Superior temporal gyrus (tissue), 1 donor: Measurements from ENCODE around the gene SCART1.
"Not testable (repeated sequence)": the region's sequence is repeated elsewhere in the genome, so short reads cannot be mapped to it uniquely, and the experiment has no call there.

Source experiments
- DNase-seq: peaks from one replicate; pipeline ENCODE4 v3.0.0-alpha.2; 2016; ENCODE audit errors: extremely low spot score

The SCART1 gene

GRCh38 chr10:133453516-133454203 lies at the start of gene SCART1:
Gene SCART1, plus strand, starts transcription at chr10:133453945. Its CDS starts 53 bp downstream, at chr10:133453998.
- no peak for DNase-seq

GRCh38 chr10:133405272-133405671 lies 48.5 kb upstream of the SCART1 start:
- no peak for DNase-seq

DNA sequence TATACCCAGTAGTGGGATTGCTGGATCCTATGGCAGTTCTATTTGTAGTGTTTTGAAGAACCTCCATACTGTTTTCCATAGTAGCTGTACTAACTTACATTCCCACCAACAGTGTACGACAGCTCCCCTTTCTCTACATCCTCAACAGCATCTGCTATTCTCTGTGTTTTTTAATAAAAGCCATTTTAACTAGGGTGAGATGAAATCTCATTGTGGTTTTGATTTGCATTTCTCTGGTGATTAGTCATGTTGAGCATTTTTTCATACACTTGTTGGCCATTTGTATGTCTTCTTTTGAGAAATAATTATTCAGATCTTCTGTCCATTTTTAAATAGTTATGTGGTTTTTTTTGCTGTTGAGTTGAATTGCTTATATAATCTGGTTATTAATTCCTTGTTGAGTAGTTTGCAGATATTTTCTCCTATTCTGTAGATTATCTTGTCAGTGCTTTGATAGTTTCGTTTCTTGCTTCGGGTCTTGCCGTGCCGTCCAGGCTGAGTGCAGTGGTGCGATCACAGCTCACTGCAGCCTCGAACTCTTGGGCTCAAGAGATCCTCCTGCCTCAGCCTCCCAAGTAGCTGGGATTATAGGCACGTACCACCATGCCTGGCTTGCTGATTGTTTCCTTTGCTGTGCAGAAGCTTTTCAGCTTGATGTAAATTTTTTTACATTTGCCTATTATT lies 47.8 kb upstream of the SCART1 start:
- no peak for DNase-seq

GRCh38 chr10:133411523-133412380 lies 42.0 kb upstream of the SCART1 start:
- no peak for DNase-seq

DNA sequence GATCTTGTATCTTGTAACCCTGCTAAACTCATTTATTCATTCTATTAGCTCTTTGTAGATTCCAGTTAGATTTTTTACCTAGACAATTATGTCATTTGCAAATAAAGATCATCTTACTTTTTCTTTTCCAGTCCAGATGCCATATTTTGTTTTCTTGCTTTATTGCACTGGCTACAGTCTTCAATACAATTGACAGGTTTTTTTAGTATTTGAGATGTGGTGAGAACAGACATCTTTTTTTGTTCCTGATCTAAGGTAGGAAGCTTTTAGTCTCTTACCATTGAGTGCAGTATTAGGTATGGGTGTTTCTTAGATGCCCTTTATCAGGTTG lies 41.4 kb upstream of the SCART1 start:
- no peak for DNase-seq

GRCh38 chr10:133414401-133414800 lies 39.3 kb upstream of the SCART1 start:
- not testable (repeated sequence) for DNase-seq

- DNase-seq: no peak
These were observed 38.0 kb upstream of the SCART1 start for GRCh38 chr10:133415752-133416151.

DNA sequence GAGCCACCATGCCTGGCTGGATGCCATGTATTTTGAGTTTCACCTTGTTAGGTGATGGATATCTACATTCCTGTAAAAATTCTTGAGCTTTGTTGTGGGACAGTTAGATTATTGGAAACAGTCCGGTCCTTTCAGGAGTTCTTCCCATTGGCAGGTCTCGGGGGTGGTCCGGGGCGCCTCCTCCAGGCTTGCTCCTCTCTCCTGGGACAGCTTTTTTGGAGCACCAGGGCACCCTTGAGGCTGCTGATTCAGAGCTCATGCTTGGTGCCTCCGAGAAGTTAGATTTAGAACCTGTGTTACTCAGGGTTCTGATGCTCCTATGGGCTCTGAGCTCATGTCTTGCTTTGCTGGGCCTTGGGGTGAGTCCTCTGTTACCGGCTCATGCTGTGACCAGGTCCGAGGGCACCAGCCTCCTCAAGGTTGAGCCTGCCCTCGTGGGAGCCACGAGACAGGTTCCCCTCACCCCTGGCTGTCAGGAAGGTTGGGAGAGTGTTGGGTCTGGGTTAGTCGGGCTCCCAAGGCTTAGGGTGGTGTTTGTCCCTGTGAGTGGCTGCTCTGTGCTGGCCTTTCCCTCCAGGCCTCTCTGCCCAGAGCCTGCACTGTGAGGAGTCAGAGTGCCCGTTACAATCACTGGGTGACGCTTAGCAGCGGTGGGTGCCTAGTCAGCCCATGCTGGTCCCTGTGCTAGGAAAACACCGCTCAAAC lies 35.3 kb upstream of the SCART1 start:
- DNase-seq: no peak

GRCh38 chr10:133419211-133419950 lies 34.4 kb upstream of the SCART1 start:
- no peak for DNase-seq

GRCh38 chr10:133420028-133420427 lies 33.7 kb upstream of the SCART1 start:
- DNase-seq: no peak

DNA sequence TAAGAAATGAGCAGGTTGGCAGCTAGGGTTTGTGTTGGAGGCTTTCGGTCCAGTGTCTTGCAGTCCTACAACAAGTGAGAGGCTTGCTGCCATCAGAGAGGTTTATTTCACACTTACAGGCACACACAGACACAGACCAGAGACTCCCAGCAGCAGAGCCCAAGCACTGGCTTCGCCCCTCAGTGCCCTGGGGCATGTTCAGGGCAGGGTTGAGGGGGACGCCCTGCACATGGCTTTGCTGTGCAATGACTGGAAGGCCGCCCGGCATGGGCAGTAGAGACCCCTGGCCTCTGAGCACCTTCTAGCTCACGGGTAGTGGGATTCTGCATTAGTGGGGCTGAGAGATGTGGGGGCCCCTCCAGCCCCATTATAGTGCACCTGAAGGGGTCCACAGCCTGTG lies 33.2 kb upstream of the SCART1 start:
- no peak for DNase-seq

- no peak for DNase-seq
These were observed 32.2 kb upstream of the SCART1 start for GRCh38 chr10:133421336-133422222.

- DNase-seq: no peak
These were observed 31.4 kb upstream of the SCART1 start for GRCh38 chr10:133422223-133422806.

- no peak for DNase-seq
These were observed 30.7 kb upstream of the SCART1 start for GRCh38 chr10:133422807-133423771.

GRCh38 chr10:133424102-133424501 lies 29.6 kb upstream of the SCART1 start:
- DNase-seq: not testable (repeated sequence)

DNA sequence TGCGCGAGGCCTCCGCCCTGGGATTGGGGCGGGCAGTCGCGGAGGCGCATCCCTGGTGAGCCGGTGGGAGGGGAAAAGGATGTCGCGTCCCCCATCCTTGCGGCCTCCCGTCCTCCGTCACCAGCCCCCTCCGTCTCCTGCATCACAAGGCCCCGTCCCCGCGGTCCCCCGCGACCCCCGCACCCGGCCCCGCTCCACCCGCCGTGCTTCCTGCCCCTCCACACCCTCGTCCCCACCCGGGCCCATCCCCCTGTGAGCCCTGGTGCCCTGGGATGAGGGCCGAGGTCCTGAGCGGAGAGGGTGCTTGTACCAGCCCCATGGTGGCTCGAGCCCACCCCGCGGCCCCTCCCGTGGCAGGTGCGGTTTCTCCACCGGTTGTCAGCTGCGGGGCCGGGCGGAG lies 29.1 kb upstream of the SCART1 start, which contains the start of gene SPRN:
SPRN (minus strand) TSS at position 25 of the 400 bp plus-strand sequence. CDS start 944 bp downstream, outside the sequence.
- DNase-seq: not testable (repeated sequence)

DNA sequence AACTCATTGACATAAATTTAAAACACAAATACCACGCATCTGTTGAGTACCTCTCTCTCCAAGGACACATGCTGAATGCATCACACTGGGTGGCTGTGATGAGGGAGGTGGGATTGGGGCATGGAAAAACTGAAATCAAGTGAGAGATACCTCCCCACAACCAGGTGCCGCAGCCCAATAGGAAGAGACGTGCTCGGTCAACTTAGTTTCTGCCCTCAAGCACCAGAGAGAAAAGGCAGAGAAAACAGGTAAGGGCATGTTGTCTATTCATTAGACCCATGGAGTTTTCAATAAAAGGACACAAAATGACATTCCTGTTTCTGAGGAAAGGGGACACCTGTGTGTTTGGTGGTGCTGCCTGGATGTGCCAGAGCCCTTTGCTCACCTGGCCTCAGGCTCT lies 24.2 kb upstream of the SCART1 start:
- DNase-seq: not testable (repeated sequence)

- DNase-seq: not testable (repeated sequence)
These were observed 21.7 kb upstream of the SCART1 start for GRCh38 chr10:133431888-133432613.
